BE2C (cell line): ENCODE data around the gene PODXL2.

Experiments used
- DNase-seq: peaks from one replicate; pipeline ENCODE4 v3.0.0-alpha.2; 2020
- H3K27me3 ChIP-seq: fragments of 250-450 bp; sonication (Bioruptor Pico); 2 replicates; pipeline ENCODE4 v1.5.1; 2020; ENCODE audit warnings: mild to moderate bottlenecking
- H3K36me3 ChIP-seq: fragments of 250-450 bp; sonication (Bioruptor Pico); 2 replicates; pipeline ENCODE4 v1.5.1; 2020; ENCODE audit warnings: mild to moderate bottlenecking
- H3K4me1 ChIP-seq: fragments of 250-450 bp; sonication (Bioruptor Pico); 2 replicates; pipeline ENCODE4 v1.5.1; 2020
- H3K4me3 ChIP-seq: 2 replicates; pipeline ENCODE4 v1.5.1; 2011; ENCODE audit warnings: low read depth, low read length
- H3K9me3 ChIP-seq: fragments of 250-450 bp; sonication (Bioruptor Pico); 2 replicates; pipeline ENCODE4 v1.5.1; 2020
- CTCF ChIP-seq: IDR thresholded peaks from 2 replicates; pipeline ENCODE4 v1.5.1; 2012; ENCODE audit warnings: mild to moderate bottlenecking, low read depth, low read length

Gene PODXL2

GRCh38 chr3:127608362-127608718, 20.6 kb upstream of the PODXL2 start:
- Histone ChIP-seq H3K27me3 (no peaks in the 10 kb centered on the region), H3K9me3 (no peaks in the 10 kb centered on the region), H3K36me3 (peaks cover 94% of the 10 kb centered on the region), H3K4me3 (no peak overlapping the region), H3K4me1 (no peaks in the 10 kb centered on the region)
- no peak for TF ChIP-seq CTCF
- no peak for DNase-seq

GRCh38 chr3:127610105-127610504, 18.9 kb upstream of the PODXL2 start:
- Histone ChIP-seq H3K4me1 (no peaks in the 10 kb centered on the region), H3K4me3 (no peak overlapping the region), H3K36me3 (peaks cover 96% of the 10 kb centered on the region), H3K27me3 (no peaks in the 10 kb centered on the region), H3K9me3 (no peaks in the 10 kb centered on the region)
- TF ChIP-seq CTCF: no peak
- no peak for DNase-seq

GRCh38 chr3:127611251-127611650, 17.7 kb upstream of the PODXL2 start:
- no peaks in the 10 kb centered on the region for H3K27me3 ChIP-seq
- no peak for TF ChIP-seq CTCF
- DNase-seq: no peak
- H3K9me3 ChIP-seq: no peaks in the 10 kb centered on the region
- no peaks in the 10 kb centered on the region for H3K4me1 ChIP-seq
- no peak overlapping the region for H3K4me3 ChIP-seq
- peaks cover 98% of the 10 kb centered on the region for H3K36me3 ChIP-seq

GRCh38 chr3:127612966-127613365, 16.0 kb upstream of the PODXL2 start:
- no peak for TF ChIP-seq CTCF
- Histone ChIP-seq H3K9me3 (no peaks in the 10 kb centered on the region), H3K4me1 (no peaks in the 10 kb centered on the region), H3K4me3 (no peak overlapping the region), H3K36me3 (peaks cover 98% of the 10 kb centered on the region), H3K27me3 (no peaks in the 10 kb centered on the region)
- DNase-seq: no peak

- DNase-seq: no peak
- Histone ChIP-seq H3K4me3 (no peak overlapping the region), H3K9me3 (no peaks in the 10 kb centered on the region), H3K27me3 (no peaks in the 10 kb centered on the region), H3K36me3 (peaks cover 98% of the 10 kb centered on the region), H3K4me1 (no peaks in the 10 kb centered on the region)
- TF ChIP-seq CTCF: no peak
Observed at GRCh38 chr3:127613406-127613805, 15.6 kb upstream of the PODXL2 start.

GRCh38 chr3:127614928-127615589, 13.9 kb upstream of the PODXL2 start:
- Histone ChIP-seq H3K27me3 (no peaks in the 10 kb centered on the region), H3K4me3 (no peak overlapping the region), H3K36me3 (peaks cover 98% of the 10 kb centered on the region), H3K9me3 (no peaks in the 10 kb centered on the region), H3K4me1 (no peaks in the 10 kb centered on the region)
- DNase-seq: no peak
- TF ChIP-seq CTCF: no peak
